Measurements from ENCODE around the gene PTPRT. TPM values are rescaled to one million over a fixed set of nuclear protein-coding genes. Genes with fewer than 3 reads are reported as not detected.

PTPRT gene
- total RNA-seq, 1 experiment from 2014 or later, result 0.13 TPM

DNA sequence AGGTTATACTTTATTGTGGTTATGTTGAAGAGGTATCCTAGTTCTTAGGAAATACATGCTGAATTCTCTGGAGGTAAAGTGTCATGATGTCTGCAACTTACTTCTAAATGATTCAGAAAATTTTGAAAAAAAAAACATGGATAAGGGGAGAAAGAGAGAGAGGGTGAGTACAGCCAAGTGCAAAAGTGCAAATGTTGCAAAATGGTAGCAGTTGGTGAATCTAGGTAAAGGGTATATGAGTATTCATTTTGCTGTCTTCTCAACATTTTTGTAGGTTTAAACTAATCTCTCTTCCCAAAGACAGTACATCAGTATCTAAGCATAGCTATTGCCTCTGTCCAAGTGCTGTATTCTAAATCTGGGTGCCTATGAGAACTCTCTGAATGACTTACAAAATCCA lies 992.1 kb downstream of the PTPRT start:
- Histone ChIP-seq H2AK5ac (ENCODE audit: insufficient read length, low read length) (no peak overlapping the region), H3K4ac (ENCODE audit: low read depth, low read length) (no peak overlapping the region), H3T11ph (ENCODE audit: low read length) (no peak overlapping the region), H2AFZ (ENCODE audit: low read length) (no peak overlapping the region), H2BK12ac (ENCODE audit: insufficient read length, low read depth, low read length) (no peak overlapping the region), H2BK20ac (ENCODE audit: low read depth, low read length, poor library complexity, severe bottlenecking) (no peak overlapping the region), H3K79me1 (ENCODE audit: insufficient read depth, low read depth, low read length, poor library complexity, severe bottlenecking) (no peaks in the 10 kb centered on the region), H3K9me3 (ENCODE audit: control insufficient read depth, low read depth, low read length) (no peaks in the 10 kb centered on the region), H3K4me2 (ENCODE audit: insufficient read depth, insufficient read length, low read length) (no peak overlapping the region), H3K23me2 (ENCODE audit: insufficient read length, low read depth, low read length, poor library complexity, severe bottlenecking) (no peaks in the 10 kb centered on the region), H3K27me3 (ENCODE audit: insufficient read depth, low read length) (no peaks in the 10 kb centered on the region), H4K8ac (replicated peaks; ENCODE audit: insufficient read length, low read depth, low read length) (no peak overlapping the region), H4K91ac (ENCODE audit: insufficient read length, low read depth, low read length) (no peak overlapping the region), H2BK120ac (ENCODE audit: low read depth, low read length, poor library complexity, severe bottlenecking) (no peak overlapping the region), H3K14ac (ENCODE audit: insufficient read depth, low read length) (no peak overlapping the region), H2BK5ac (ENCODE audit: insufficient read length, low read length) (no peak overlapping the region), H3K4me1 (ENCODE audit: insufficient read depth, low read length) (no peaks in the 10 kb centered on the region), H2BK15ac (ENCODE audit: low read depth, low read length) (no peak overlapping the region), H3K56ac (ENCODE audit: insufficient read length, low read depth, low read length) (no peak overlapping the region), H4K20me1 (ENCODE audit: control insufficient read depth, insufficient read depth, insufficient read length) (no peaks in the 10 kb centered on the region), H4K5ac (ENCODE audit: insufficient read length, low read depth, low read length) (no peak overlapping the region), H3K18ac (ENCODE audit: insufficient read length, low read depth, low read length) (no peak overlapping the region), H3K23ac (ENCODE audit: insufficient read length, low read depth, low read length) (no peak overlapping the region), H3K79me2 (ENCODE audit: insufficient read depth, low read length) (no peaks in the 10 kb centered on the region), H3K27ac (ENCODE audit: insufficient read length, low read depth, low read length) (no peak overlapping the region), H3K9ac (ENCODE audit: extremely low read depth, insufficient read length, low read length) (no peak overlapping the region)
- DNase-seq, result no peak
- Mint-ChIP-seq H3K36me3 (ENCODE audit: insufficient read depth in 1 of 3, low read depth in 3 of 3) (no peaks in the 10 kb centered on the region), H3K27ac (no peak overlapping the region), H3K4me3 (no peak overlapping the region), H3K4me1 (no peaks in the 10 kb centered on the region; a peak in 1 of 4 replicates), H3K27me3 (ENCODE audit: low read depth) (peaks cover 6% of the 10 kb centered on the region), H3K9me3 (no peaks in the 10 kb centered on the region)
- TF ChIP-seq, protein P1, sequence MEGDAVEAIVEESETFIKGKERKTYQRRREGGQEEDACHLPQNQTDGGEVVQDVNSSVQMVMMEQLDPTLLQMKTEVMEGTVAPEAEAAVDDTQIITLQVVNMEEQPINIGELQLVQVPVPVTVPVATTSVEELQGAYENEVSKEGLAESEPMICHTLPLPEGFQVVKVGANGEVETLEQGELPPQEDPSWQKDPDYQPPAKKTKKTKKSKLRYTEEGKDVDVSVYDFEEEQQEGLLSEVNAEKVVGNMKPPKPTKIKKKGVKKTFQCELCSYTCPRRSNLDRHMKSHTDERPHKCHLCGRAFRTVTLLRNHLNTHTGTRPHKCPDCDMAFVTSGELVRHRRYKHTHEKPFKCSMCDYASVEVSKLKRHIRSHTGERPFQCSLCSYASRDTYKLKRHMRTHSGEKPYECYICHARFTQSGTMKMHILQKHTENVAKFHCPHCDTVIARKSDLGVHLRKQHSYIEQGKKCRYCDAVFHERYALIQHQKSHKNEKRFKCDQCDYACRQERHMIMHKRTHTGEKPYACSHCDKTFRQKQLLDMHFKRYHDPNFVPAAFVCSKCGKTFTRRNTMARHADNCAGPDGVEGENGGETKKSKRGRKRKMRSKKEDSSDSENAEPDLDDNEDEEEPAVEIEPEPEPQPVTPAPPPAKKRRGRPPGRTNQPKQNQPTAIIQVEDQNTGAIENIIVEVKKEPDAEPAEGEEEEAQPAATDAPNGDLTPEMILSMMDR (conservative IDR thresholded peaks at IDR 0.05), result no peak
